GM21360 (cell line): ENCODE measurements around the gene NIF3L1.
A peak's percentile ranks its signal among the peaks of the same experiment; 100 is the strongest.
"Not testable (repeated sequence)": the region's sequence is repeated elsewhere in the genome, so short reads cannot be mapped to it uniquely, and the experiment has no call there.

Experiments
- ATAC-seq: cut with Tn5 transposase; IDR thresholded peaks from one replicate; pipeline ENCODE4 v1.9.1; 2021; ENCODE audit warnings: mild to moderate bottlenecking, moderate library complexity; ENCODE audit not compliant: unreplicated experiment

Gene NIF3L1

GRCh38 chr2:200871151-200871550 is 18.0 kb upstream of the NIF3L1 start:
- ATAC-seq, result no peak

GRCh38 chr2:200873560-200873959 is 15.6 kb upstream of the NIF3L1 start:
- no peak for ATAC-seq

GRCh38 chr2:200877443-200877842 is 11.7 kb upstream of the NIF3L1 start:
- no peak for ATAC-seq

DNA sequence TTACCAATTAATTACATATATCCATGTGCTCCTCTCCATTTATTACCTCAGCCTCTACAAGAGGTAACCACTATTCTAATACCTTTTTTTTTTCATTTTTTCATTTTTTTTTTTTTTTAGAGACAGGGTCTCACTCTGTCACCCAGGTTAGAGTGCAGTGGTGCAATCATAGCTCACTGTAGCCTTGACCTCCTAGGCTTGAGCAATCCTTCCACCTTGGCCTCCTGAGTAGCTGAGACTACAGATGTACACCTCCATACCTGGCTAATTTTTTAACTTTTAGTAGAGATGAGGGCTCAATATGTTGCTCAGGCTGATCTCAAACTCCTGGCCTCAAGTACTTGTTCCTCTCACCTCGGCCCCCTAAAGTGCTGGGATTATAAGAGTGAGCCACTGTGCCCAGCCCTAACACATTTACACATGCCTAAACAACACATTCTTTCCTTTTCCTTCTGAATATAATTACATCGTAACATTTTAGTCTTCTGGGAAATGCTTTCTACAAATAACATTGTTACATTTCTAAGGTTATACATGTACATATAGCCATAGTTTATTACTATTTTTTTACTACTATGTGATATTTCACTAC is 10.8 kb upstream of the NIF3L1 start:
- no peak for ATAC-seq

GRCh38 chr2:200881715-200882249 is 7.4 kb upstream of the NIF3L1 start:
- not testable (repeated sequence) for ATAC-seq

GRCh38 chr2:200899482-200899881 is 10.3 kb downstream of the NIF3L1 start:
- ATAC-seq, result no peak

GRCh38 chr2:200901459-200902072 is 12.4 kb downstream of the NIF3L1 start:
- peak; percentile 96 for ATAC-seq

- ATAC-seq, result no peak
Observed at GRCh38 chr2:200905618-200906296, 16.6 kb downstream of the NIF3L1 start.

- ATAC-seq, result no peak
Observed at GRCh38 chr2:200909958-200910357, 20.8 kb downstream of the NIF3L1 start.

DNA sequence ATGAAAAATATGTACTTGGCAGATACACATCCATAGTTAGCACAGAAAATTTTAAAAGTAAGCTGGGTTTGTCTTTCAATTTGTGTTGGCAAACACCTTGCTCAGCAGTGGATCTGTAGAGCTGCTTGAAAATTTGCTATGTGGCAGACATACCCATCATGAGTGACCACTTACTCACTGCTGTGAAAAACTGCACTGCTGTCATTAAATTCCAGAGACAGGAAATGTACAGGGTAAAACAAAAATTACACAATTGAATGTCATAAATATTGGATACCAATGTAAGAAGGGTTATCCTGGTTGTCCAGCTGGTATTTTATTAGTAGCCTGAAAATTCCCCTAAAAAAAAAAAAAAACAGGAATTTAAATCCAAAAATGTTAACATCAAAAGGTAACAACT is 24.5 kb downstream of the NIF3L1 start:
- no peak for ATAC-seq

- no peak for ATAC-seq
Observed at GRCh38 chr2:200922439-200922838, 33.3 kb downstream of the NIF3L1 start.

GRCh38 chr2:200929334-200930249 is 40.4 kb downstream of the NIF3L1 start:
- ATAC-seq, result no peak

DNA sequence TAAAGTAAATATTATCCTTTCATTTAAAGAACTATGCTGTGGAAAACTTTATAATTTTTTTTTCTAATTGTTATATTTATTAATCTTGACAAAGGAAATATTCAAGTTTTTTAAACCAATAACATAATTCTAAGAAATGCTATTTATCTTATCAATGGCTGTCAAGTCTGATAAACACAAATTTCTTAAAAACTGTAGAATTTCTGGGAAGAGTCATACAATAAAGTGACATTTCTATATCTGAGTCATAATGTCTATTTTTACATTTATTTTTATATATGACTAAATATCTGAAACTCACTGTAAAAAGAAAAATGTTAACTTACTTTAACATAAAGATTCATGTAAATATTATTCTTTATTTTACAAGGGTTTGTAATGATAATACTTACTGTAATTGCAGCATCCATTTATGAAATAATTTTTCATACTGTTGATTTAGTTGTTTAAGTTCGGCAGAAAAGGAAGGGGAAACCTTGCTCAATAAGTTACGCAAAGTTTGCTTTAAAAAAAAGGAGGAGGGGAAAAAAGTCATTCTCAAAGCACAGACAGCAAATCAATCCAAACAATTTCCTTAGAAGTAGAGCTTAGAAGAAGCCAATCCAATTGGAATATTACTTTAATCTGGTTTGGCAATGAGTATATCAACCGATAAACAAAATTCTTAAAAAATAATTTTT is 41.9 kb downstream of the NIF3L1 start:
- no peak for ATAC-seq

- no peak for ATAC-seq
Observed at GRCh38 chr2:200939832-200940231, 50.7 kb downstream of the NIF3L1 start.

- no peak for ATAC-seq
Observed at GRCh38 chr2:200943527-200944105, 54.4 kb downstream of the NIF3L1 start.

DNA sequence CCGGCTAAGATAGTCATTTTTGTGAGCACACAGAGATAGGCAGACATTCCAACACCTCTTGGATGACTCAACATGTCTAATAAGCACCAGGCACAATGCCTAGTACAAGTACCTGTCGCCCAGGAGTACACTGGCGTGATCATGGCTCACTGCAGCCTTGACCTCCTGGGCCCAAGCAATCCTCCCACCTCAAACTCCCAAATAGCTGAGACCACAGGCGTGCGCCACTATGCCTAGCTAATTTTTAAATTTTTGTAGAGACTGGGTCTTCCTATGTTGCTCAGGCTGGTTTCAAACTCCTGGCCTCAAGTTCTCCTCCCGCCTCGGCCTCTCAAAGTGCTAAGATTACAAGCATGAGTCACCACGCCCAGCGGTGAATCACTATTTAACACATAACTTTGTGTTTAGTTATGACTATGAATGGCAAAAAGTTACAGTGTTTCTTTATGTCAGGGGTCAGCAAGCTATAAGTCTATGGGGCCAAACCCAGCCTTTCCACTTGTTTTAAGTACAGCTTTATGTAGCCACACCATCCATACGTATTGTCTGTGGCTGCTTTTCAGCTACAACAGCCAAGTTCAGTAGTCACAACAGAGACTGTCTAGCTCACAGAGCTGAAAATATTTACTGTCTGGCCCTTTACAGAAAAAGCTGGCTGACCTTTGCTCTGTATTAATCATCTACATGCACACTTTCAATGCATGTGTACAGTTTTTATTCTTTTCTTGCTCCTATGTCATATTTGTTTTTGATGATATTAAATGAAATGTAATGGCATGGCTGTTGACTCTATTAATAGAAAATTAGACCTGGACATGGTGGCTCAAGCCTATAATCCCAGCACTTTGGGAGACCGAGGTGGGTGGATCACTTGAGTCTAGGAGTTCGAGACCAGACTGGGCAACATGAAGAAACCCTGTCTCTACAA is 55.6 kb downstream of the NIF3L1 start:
- no peak for ATAC-seq

GRCh38 chr2:200945395-200945729 is 56.2 kb downstream of the NIF3L1 start:
- no peak for ATAC-seq

DNA sequence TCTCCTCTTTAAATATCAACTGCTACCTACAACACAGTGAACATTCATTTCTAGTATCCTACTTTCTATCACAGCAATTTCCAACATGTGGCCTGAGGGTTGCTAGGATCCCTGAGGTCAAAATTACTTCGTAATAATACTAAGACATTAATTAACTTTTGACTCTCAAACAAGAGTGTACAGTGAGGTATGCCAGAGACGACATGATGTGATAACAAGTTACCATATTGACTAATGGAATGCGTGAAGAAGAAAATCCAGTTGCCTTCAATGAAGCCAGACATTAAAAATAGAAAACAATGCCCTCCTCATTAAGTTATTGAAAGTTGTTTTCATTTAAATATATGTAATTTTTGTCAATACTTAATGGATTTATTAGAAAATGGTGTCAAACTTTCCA is 61.2 kb downstream of the NIF3L1 start:
- no peak for ATAC-seq
